IMR-90 (cell line): ENCODE measurements around the gene DGKB. TPM values are rescaled to one million over a fixed set of nuclear protein-coding genes. Genes with fewer than 3 reads are reported as not detected.

Source experiments
- ATAC-seq: fragments of 200-7000 bp; cut with Tn5 transposase; 2 replicates; pipeline ENCODE4 v1.9.1; 2020; ENCODE audit warnings: low read depth, mild to moderate bottlenecking, moderate library complexity
- BruUV-seq: library from RNA; stranded (reverse); fragments of 400-500 nt; replicated peaks from 2 replicates; lab custom pipeline; 2021; lab: Mats Ljungman, UMichigan
- CTCF ChIA-PET: fragments of 300-600 bp; formaldehyde crosslinking; extraction: SDS; loops from one replicate; lab custom pipeline; 2021; ENCODE audit warnings: antibody characterized with exemption; lab: Yijun Ruan, JAX
- POLR2A ChIA-PET: fragments of 300-600 bp; sonication (Branson Sonifier 250); formaldehyde crosslinking; loops from one replicate; lab custom pipeline; 2022; ENCODE audit warnings: antibody characterized with exemption; ENCODE audit not compliant: unreplicated experiment; lab: Charles Lee
- DNase-seq: peaks from one replicate; pipeline ENCODE4 v3.0.0; 2013
- H2AFZ ChIP-seq: replicated peaks from 2 replicates; pipeline ENCODE3; 2013; ENCODE audit warnings: low read length, mild to moderate bottlenecking; ENCODE audit not compliant: poor library complexity
- H2AK5ac ChIP-seq: 2 replicates; pipeline ENCODE4 v1.6.1; 2013; ENCODE audit warnings: low read depth, low read length, inconsistent platforms
- H2AK9ac ChIP-seq: replicated peaks from 2 replicates; pipeline ENCODE3; 2013; ENCODE audit warnings: mild to moderate bottlenecking, low read depth, low read length, moderate library complexity; ENCODE audit not compliant: poor library complexity
- H2BK120ac ChIP-seq: 2 replicates; pipeline ENCODE4 v1.6.1; 2013; ENCODE audit warnings: low read depth, low read length, inconsistent platforms
- H2BK15ac ChIP-seq: 3 replicates; pipeline ENCODE4 v1.6.1; 2013; ENCODE audit warnings: low read depth, low read length, inconsistent platforms
- H2BK20ac ChIP-seq: 2 replicates; pipeline ENCODE4 v1.6.1; 2013; ENCODE audit warnings: low read depth, mild to moderate bottlenecking, inconsistent platforms, low read length, moderate library complexity
- H2BK5ac ChIP-seq: 2 replicates; pipeline ENCODE4 v1.6.1; 2013; ENCODE audit warnings: mild to moderate bottlenecking, low read depth, low read length, inconsistent platforms; ENCODE audit not compliant: poor library complexity, severe bottlenecking
- H3K14ac ChIP-seq: replicated peaks from 2 replicates; pipeline ENCODE4 v1.6.1; 2013; ENCODE audit warnings: low read depth, low read length, inconsistent platforms
- H3K18ac ChIP-seq: 2 replicates; pipeline ENCODE4 v1.6.1; 2013; ENCODE audit warnings: low read depth, low read length, control low read depth
- H3K23ac ChIP-seq: 2 replicates; pipeline ENCODE4 v1.6.1; 2013; ENCODE audit warnings: low read depth, low read length, inconsistent platforms
- H3K27ac ChIP-seq: 2 replicates; pipeline ENCODE4 v1.5.1; 2013; ENCODE audit warnings: mild to moderate bottlenecking, control low read depth, low read length; ENCODE audit not compliant: insufficient read depth
- H3K27me3 ChIP-seq: 2 replicates; pipeline ENCODE4 v1.6.1; 2013; ENCODE audit warnings: low read length; ENCODE audit not compliant: control insufficient read depth, insufficient read depth
- H3K36me3 ChIP-seq: 2 replicates; pipeline ENCODE4 v1.6.1; 2013; ENCODE audit warnings: low read length, mixed read lengths; ENCODE audit not compliant: control insufficient read depth, insufficient read depth
- H3K4ac ChIP-seq: 2 replicates; pipeline ENCODE4 v1.6.1; 2013; ENCODE audit warnings: low read depth, low read length, inconsistent platforms
- H3K4me1 ChIP-seq: 2 replicates; pipeline ENCODE4 v1.6.1; 2013; ENCODE audit warnings: low read length, mixed read lengths; ENCODE audit not compliant: control insufficient read depth, insufficient read depth
- H3K4me2 ChIP-seq: 2 replicates; pipeline ENCODE4 v1.6.1; 2013; ENCODE audit warnings: low read depth, mild to moderate bottlenecking, control low read depth, low read length, moderate library complexity
- H3K4me3 ChIP-seq: 2 replicates; pipeline ENCODE4 v1.5.1; 2013; ENCODE audit warnings: low read depth, mild to moderate bottlenecking, control low read depth, low read length, moderate library complexity; ENCODE audit not compliant: insufficient read depth
- H3K56ac ChIP-seq: 2 replicates; pipeline ENCODE4 v1.6.1; 2013; ENCODE audit warnings: low read length, inconsistent platforms; ENCODE audit not compliant: insufficient read depth; ENCODE audit errors: extremely low read depth
- H3K79me1 ChIP-seq, 2 experiments: 2 replicates each; pipeline ENCODE4 v1.6.1; 2013; ENCODE audit warnings: low read length in 2 of 2, inconsistent platforms in 1 of 2, low read depth in 1 of 2
- H3K9ac ChIP-seq: 2 replicates; pipeline ENCODE4 v1.6.1; 2013; ENCODE audit warnings: low read depth, low read length, control low read depth
- H3K9me1 ChIP-seq: 2 replicates; pipeline ENCODE4 v1.6.1; 2013; ENCODE audit warnings: low read length, inconsistent platforms; ENCODE audit not compliant: insufficient read depth
- H3K9me3 ChIP-seq: 2 replicates; pipeline ENCODE4 v1.6.1; 2013; ENCODE audit warnings: low read length; ENCODE audit not compliant: control insufficient read depth, insufficient read depth
- H4K20me1 ChIP-seq: 2 replicates; pipeline ENCODE4 v1.6.1; 2013; ENCODE audit warnings: low read length, inconsistent platforms; ENCODE audit not compliant: insufficient read depth
- H4K5ac ChIP-seq: 2 replicates; pipeline ENCODE4 v1.6.1; 2013; ENCODE audit warnings: mild to moderate bottlenecking, low read depth, low read length, control low read depth
- H4K8ac ChIP-seq, 2 experiments: 2 replicates each; pipeline ENCODE4 v1.6.1; 2013; ENCODE audit warnings: low read depth in 2 of 2, low read length in 2 of 2, control low read depth in 1 of 2, inconsistent platforms in 1 of 2
- H4K91ac ChIP-seq: 2 replicates; pipeline ENCODE4 v1.6.1; 2013; ENCODE audit warnings: low read depth, low read length, inconsistent platforms; ENCODE audit not compliant: insufficient read depth
- BHLHE40 ChIP-seq: fragments of 150-350 bp; IDR thresholded peaks from 2 replicates; pipeline ENCODE4 v1.6.1; 2016; ENCODE audit warnings: mild to moderate bottlenecking, low read depth, low read length
- CEBPB ChIP-seq: IDR thresholded peaks from 2 replicates; pipeline ENCODE4 v1.6.1; 2012; ENCODE audit warnings: low read depth, low read length, improper control_type of control experiment
- ELK1 ChIP-seq: fragments of 150-350 bp; IDR thresholded peaks from 2 replicates; pipeline ENCODE4 v1.6.1; 2016; ENCODE audit warnings: low read depth, mild to moderate bottlenecking, low read length, moderate library complexity, borderline replicate concordance
- MAFK ChIP-seq: IDR thresholded peaks from 2 replicates; pipeline ENCODE4 v1.6.1; 2012; ENCODE audit warnings: low read depth, low read length, improper control_type of control experiment
- MAZ ChIP-seq: IDR thresholded peaks from 2 replicates; pipeline ENCODE4 v1.6.1; 2012; ENCODE audit warnings: low read depth, mild to moderate bottlenecking, low read length, improper control_type of control experiment, moderate library complexity, borderline replicate concordance
- POLR2A ChIP-seq: IDR thresholded peaks from 2 replicates; pipeline ENCODE4 v1.6.1; 2012; ENCODE audit warnings: mild to moderate bottlenecking, low read depth, low read length
- RCOR1 ChIP-seq: IDR thresholded peaks from 2 replicates; pipeline ENCODE4 v1.6.1; 2012; ENCODE audit warnings: mild to moderate bottlenecking, low read length, improper control_type of control experiment; ENCODE audit not compliant: insufficient replicate concordance
- RFX5 ChIP-seq: IDR thresholded peaks from 2 replicates; pipeline ENCODE4 v1.8.0; 2012; ENCODE audit warnings: low read depth, mild to moderate bottlenecking, low read length, moderate library complexity
- USF2 ChIP-seq: fragments of 150-350 bp; IDR thresholded peaks from 2 replicates; pipeline ENCODE4 v1.6.1; 2017; ENCODE audit warnings: mild to moderate bottlenecking, antibody characterized with exemption, low read length, low read depth
- WGBS, 2 experiments: methylation state at CpG; one replicate each; pipeline versions ENCODE4 v1.1.5 to v1.1.7; 2013; ENCODE audit warnings: missing lambda C conversion rate in 2 of 2; ENCODE audit not compliant: insufficient read length in 1 of 2; ENCODE audit errors: extremely low coverage in 2 of 2; 5-methylcytosine and 5-hydroxymethylcytosine counted together
- dilution Hi-C: fragments of 300-500 bp; cut with HindIII; formaldehyde crosslinking; loops from one replicate; pipeline ENCODE4 v1.14.3; 2018; ENCODE audit warnings: low sequenced_read_pairs; ENCODE audit not compliant: unreplicated experiment
- in situ Hi-C: fragments of 300-500 bp; cut with MboI; formaldehyde crosslinking; loops from 3 replicates; pipeline ENCODE4 v1.14.3; 2019; ENCODE audit warnings: low sequenced_read_pairs, inconsistent platforms, mixed read lengths
- intact Hi-C: fragments of 100-400 bp; cut with micrococcal nuclease; formaldehyde crosslinking; loops from 2 replicates; pipeline ENCODE4 v1.10.0; 2022
- polyA plus RNA-seq, 3 experiments: library from polyadenylated mRNA; depleted of rRNA; stranded (reverse); fragments of >200 nt; gene quantifications; 2 replicates each; pipeline ENCODE4 v1.2.3, GENCODE V29; 2012; ENCODE audit warnings: low replicate concordance in 1 of 3
- total RNA-seq: library from RNA; depleted of rRNA; stranded (reverse); fragments of >200 nt; gene quantifications from 2 replicates; pipeline ENCODE4 v1.2.3, GENCODE V29; 2012

DGKB gene
- total and polyA plus RNA-seq, 2 of the 4 experiments (the other 2 are of a cell fraction) = not detected

GRCh38 chr7:14305233-14305866, 597.2 kb downstream of the DGKB start:
- H3K4me3 ChIP-seq = no peak overlapping the region
- no peaks in the 10 kb centered on the region for H3K9me1 ChIP-seq
- no peak overlapping the region for H3K18ac ChIP-seq
- intact Hi-C loops (no loop called here), dilution Hi-C loops (no loop called here), in situ Hi-C loops (no loop called here)
- 18% methylated on average over 2 of the region's 4 CpGs; no CpG with 5 or more reads in 1 of the 2 experiments for WGBS, 2 experiments
- no peaks in the 10 kb centered on the region for H3K4me1 ChIP-seq
- TF ChIP-seq MAFK (no peak), BHLHE40 (no peak), USF2 (no peak), RCOR1 (no peak), ELK1 (no peak), CEBPB (no peak), POLR2A (no peak), RFX5 (no peak), MAZ (no peak)
- no peak overlapping the region for H3K14ac ChIP-seq
- H2BK120ac ChIP-seq = no peak overlapping the region
- no peaks in the 10 kb centered on the region for H3K9me3 ChIP-seq
- no peak overlapping the region for H4K91ac ChIP-seq
- POLR2A ChIA-PET = no interaction called here
- no peak overlapping the region for H3K4me2 ChIP-seq
- H2BK20ac ChIP-seq = no peak overlapping the region
- H3K23ac ChIP-seq = no peak overlapping the region
- no peaks in the 10 kb centered on the region for H3K36me3 ChIP-seq
- no peak overlapping the region for H2BK5ac ChIP-seq
- no peak overlapping the region for H4K8ac ChIP-seq
- H2AFZ ChIP-seq = no peak overlapping the region
- H4K5ac ChIP-seq = no peak overlapping the region
- H3K79me1 ChIP-seq = no peaks in the 10 kb centered on the region
- H3K56ac ChIP-seq = no peak overlapping the region
- no peaks in the 10 kb centered on the region for H4K20me1 ChIP-seq
- ATAC-seq = peak; percentile 21; the same call in 1 of the 2 replicates
- H3K27ac ChIP-seq = no peak overlapping the region
- no peak overlapping the region for H3K4ac ChIP-seq
- no peak for DNase-seq
- H3K9ac ChIP-seq = no peak overlapping the region
- no peak overlapping the region for H2AK9ac ChIP-seq
- H2BK15ac ChIP-seq = no peak overlapping the region
- H2AK5ac ChIP-seq = no peak overlapping the region
- no TSS peak for BruUV-seq
- H3K27me3 ChIP-seq = no peaks in the 10 kb centered on the region
- CTCF ChIA-PET = no interaction called here
